ENCODE results near the gene GDPD4.

GDPD4 gene

GRCh38 chr11:77171885-77172665 is 129.4 kb downstream of the GDPD4 start:
- peak; percentile 47 for DNase-seq

DNA sequence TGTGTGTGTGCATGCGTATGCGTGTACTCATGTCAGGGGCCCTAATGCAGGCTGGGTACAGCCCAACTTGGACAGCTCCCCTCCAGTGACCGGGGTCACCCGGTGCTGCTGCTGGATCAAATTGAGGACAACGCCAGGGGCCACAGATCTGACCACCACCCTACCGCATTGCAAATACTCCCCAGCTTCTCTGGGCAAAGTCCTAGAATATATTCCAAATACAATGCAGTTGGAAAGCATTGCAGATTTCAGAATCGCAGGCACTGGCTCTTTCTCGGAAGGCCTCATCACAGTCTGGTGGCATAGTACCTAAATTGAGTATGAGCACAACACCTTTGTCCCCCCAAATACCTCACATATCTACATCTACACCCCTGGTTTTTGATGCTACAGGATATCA is 130.2 kb downstream of the GDPD4 start:
- DNase-seq = no peak

GRCh38 chr11:77170107-77170506 is 131.4 kb downstream of the GDPD4 start:
- DNase-seq = no peak

- DNase-seq = no peak
These were observed 133.7 kb downstream of the GDPD4 start for GRCh38 chr11:77167791-77168190.

DNA sequence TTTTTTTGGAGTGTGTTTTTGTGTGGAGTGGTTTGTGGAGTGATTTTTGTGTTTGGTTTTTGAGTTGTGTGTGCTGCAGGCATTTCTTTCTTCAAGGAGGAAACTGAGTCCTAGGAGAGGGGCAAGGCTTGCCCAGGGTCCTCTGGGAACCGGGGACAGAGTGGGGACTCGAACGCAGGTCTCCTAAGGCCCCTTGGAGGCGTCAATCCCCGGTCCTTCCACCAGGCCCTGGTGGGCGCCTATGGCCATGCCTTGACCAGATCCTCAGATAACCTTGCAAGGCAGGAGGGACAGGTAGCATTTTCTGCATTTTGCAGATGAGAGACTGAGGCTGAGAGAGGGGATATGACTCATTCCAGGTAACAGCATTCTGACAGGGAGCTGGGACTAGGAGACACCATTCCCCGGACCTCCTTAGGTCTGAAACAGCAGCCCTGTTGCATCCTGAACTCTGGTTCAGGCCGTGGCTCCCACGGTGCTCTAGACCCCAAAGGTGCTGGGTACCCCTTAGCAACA is 134.3 kb downstream of the GDPD4 start:
- no peak for DNase-seq

Data from NCI-H2227 treated with DMSO at 0.1 percent for 48 hours (cell line).